ENCODE results near the gene DYNLT2. TPM values are rescaled to one million over a fixed set of nuclear protein-coding genes. Genes with fewer than 3 reads are reported as not detected.
A peak's percentile ranks its signal among the peaks of the same experiment; 100 is the strongest.
"Not testable (repeated sequence)": the region's sequence is repeated elsewhere in the genome, so short reads cannot be mapped to it uniquely, and the experiment has no call there.

DYNLT2 gene
- total RNA-seq, 2 experiments from 2014 or later, result 2.3 to 2.9 TPM

GRCh38 chr6:169719117-169719516 lies 32.3 kb downstream of the DYNLT2 start:
- no peak for DNase-seq
- no peaks in the 10 kb centered on the region for H3K27me3 Mint-ChIP-seq
- POLR2A ChIA-PET, result interaction anchor here (1.0 to 1.3 kb wide), 2 partner anchors 16 to 33 kb away, joined by 3 to 4 read pairs; partner anchors contain the start of genes C6orf120, DYNLT2 and ERMARD
- H3K4me1 Mint-ChIP-seq, result peaks cover 20% of the 10 kb centered on the region
- H3K4me3 Mint-ChIP-seq, result no peak overlapping the region
- no peak overlapping the region for H3K27ac Mint-ChIP-seq
- ATAC-seq (ENCODE audit: low read depth), result no peak
- peaks cover 24% of the 10 kb centered on the region for H3K36me3 Mint-ChIP-seq
- no peaks in the 10 kb centered on the region for H3K9me3 Mint-ChIP-seq

DNA sequence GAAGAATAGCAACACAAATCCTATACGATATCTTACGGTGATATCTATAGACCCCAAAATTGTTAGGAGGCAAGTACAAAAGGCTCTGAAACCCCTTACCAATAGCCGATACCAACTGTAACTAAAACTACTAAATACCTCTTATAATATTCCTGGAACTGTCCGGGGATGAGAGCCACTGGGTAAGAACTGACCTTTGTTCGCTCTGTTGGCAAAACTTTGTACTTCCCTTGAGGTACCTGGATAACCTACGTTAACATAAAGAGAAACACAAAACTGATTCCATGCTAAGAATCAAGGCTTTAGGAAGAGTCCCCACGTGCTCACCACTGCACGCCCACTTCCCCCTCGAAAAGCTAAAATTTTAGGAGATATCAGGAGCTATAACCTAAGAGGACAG lies 36.8 kb downstream of the DYNLT2 start:
- no peak for DNase-seq
- POLR2A ChIA-PET, result no interaction called here
- Mint-ChIP-seq H3K9me3 (no peaks in the 10 kb centered on the region), H3K36me3 (peaks cover 16% of the 10 kb centered on the region), H3K27ac (no peak overlapping the region), H3K27me3 (no peaks in the 10 kb centered on the region), H3K4me3 (no peak overlapping the region), H3K4me1 (peaks cover 5% of the 10 kb centered on the region)
- ATAC-seq (ENCODE audit: low read depth), result no peak

GRCh38 chr6:169714178-169714577 lies 37.2 kb downstream of the DYNLT2 start:
- Mint-ChIP-seq H3K4me3 (no peak overlapping the region), H3K36me3 (peaks cover 12% of the 10 kb centered on the region), H3K9me3 (no peaks in the 10 kb centered on the region), H3K4me1 (peaks cover under 1% of the 10 kb centered on the region), H3K27ac (no peak overlapping the region), H3K27me3 (no peaks in the 10 kb centered on the region)
- DNase-seq (no peak), ATAC-seq (ENCODE audit: low read depth) (no peak)
- POLR2A ChIA-PET, result interaction anchor here (0.7 kb wide), 1 partner anchor 864 kb away, joined by 4 read pairs; no protein-coding TSS in a partner anchor

DNA sequence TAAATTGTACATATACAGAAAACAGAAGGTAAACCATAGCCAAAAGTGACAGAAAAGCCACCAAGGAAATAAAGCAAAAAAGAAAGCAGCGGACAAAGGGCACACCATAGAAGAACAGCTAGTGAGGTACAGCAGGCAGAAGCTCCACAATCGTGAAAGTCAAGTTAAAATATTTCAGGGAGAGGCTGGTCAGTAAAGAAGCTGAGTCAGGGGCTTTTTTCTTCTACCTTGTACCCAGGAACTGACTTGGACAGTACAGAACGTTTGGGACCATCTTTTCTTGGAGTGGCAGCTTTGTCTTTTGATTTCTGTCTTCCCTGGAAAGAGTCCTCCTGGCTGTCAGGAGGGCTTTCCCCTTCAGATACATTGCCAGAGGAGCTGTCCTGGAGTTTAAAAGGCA lies 41.4 kb downstream of the DYNLT2 start:
- Mint-ChIP-seq H3K27ac (no peak overlapping the region), H3K36me3 (peaks cover 6% of the 10 kb centered on the region), H3K9me3 (no peaks in the 10 kb centered on the region), H3K27me3 (no peaks in the 10 kb centered on the region), H3K4me3 (no peak overlapping the region), H3K4me1 (peaks cover 6% of the 10 kb centered on the region)
- DNase-seq (no peak), ATAC-seq (ENCODE audit: low read depth) (no peak)
- POLR2A ChIA-PET, result interaction anchor here (0.7 to 0.9 kb wide), 2 partner anchors 42 to 99 kb away, joined by 3 read pairs; partner anchors contain the start of genes DYNLT2 and ERMARD

DNA sequence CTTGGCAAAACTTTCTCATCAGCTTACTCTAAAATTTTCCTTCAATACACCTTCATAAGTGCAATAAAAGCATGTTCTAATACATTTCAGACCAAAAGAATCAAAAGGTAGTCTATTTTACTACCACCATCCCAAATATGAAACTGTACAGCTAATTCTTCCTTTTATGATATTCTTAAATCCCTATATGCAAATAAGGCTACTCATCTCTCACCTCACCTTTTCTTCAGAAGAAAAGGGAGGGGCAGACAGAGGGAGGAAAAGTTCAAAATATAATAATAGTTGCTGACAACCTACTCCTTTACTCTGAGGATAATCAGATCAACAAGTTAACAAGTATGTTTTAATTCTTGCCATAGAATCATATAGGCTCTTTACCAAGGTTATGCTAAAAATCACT lies 42.1 kb downstream of the DYNLT2 start:
- no peak overlapping the region for H3K4me3 Mint-ChIP-seq

GRCh38 chr6:169707772-169708171 lies 43.6 kb downstream of the DYNLT2 start:
- Mint-ChIP-seq H3K36me3 (peaks cover 9% of the 10 kb centered on the region), H3K9me3 (no peaks in the 10 kb centered on the region), H3K4me3 (no peak overlapping the region), H3K27me3 (no peaks in the 10 kb centered on the region), H3K4me1 (peaks cover 24% of the 10 kb centered on the region), H3K27ac (no peak overlapping the region)
- DNase-seq, result no peak
- POLR2A ChIA-PET, result no interaction called here
- no peak for ATAC-seq (ENCODE audit: low read depth)

More for the DNA sequence above, 42.1 kb downstream of the DYNLT2 start:
- H3K27ac Mint-ChIP-seq, result no peak overlapping the region
- POLR2A ChIA-PET, result interaction anchor here (0.9 kb wide), 1 partner anchor 43 kb away, joined by 3 read pairs; the partner anchor contains the start of genes DYNLT2 and ERMARD
- H3K9me3 Mint-ChIP-seq, result no peaks in the 10 kb centered on the region
- ATAC-seq (ENCODE audit: low read depth) (no peak), DNase-seq (no peak)
- H3K27me3 Mint-ChIP-seq, result no peaks in the 10 kb centered on the region
- H3K36me3 Mint-ChIP-seq, result peaks cover 4% of the 10 kb centered on the region
- H3K4me1 Mint-ChIP-seq, result peaks cover 12% of the 10 kb centered on the region

DNA sequence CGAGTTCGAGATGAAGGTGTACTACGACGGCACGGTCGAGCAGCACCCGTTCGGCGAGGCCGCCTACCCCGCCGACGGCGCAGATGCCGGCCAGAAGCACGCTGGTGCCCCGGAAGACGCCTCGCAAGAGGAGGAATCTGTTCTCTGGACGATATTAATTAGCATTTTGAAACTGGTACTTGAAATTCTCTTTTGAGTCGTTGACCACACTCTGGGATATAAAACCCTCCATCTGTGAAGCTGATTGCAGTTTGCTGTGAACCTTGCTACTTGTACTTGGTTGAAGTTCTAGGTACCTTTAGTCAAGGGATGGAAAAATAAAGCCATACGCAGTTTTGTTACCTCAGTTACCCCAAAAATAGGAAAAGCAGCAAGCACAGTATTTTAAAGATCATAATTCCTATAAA lies 48.5 kb downstream of the DYNLT2 start:
- Mint-ChIP-seq H3K27me3 (no peaks in the 10 kb centered on the region), H3K36me3 (peaks cover 11% of the 10 kb centered on the region), H3K4me1 (peaks cover 40% of the 10 kb centered on the region), H3K4me3 (peak overlapping the region; percentile 88), H3K9me3 (no peaks in the 10 kb centered on the region), H3K27ac (peak overlapping the region; percentile 86)
- ATAC-seq (ENCODE audit: low read depth) (peak; percentile 12), DNase-seq (no peak)
- POLR2A ChIA-PET, result interaction anchor here (0.6 to 3.6 kb wide), 13 partner anchors 9 to 587 kb away, joined by 3 to 36 read pairs (median 5); partner anchors contain the start of genes DYNLT2, ERMARD and PHF10

- Mint-ChIP-seq H3K27me3 (no peaks in the 10 kb centered on the region), H3K36me3 (peaks cover 15% of the 10 kb centered on the region), H3K9me3 (no peaks in the 10 kb centered on the region), H3K4me1 (peaks cover 39% of the 10 kb centered on the region), H3K27ac (peak within 1 kb of the TSS; percentile 86), H3K4me3 (peak within 1 kb of the TSS; percentile 88)
- peak; percentile 95 for DNase-seq
- POLR2A ChIA-PET, result interaction anchor here (0.6 to 3.6 kb wide), 15 partner anchors 10 to 882 kb away, joined by 3 to 36 read pairs (median 5); partner anchors contain the start of genes DYNLT2, ERMARD, PDCD2 and PHF10
- peak; percentile 91 for ATAC-seq (ENCODE audit: low read depth)
These were observed 49.2 kb downstream of the DYNLT2 start, which contains the start of the genes C6orf120 and WDR27 for GRCh38 chr6:169701954-169702839. TSS of gene C6orf120 (plus strand) at chr6:169702126. CDS start at chr6:169702460, 334 bp downstream. TSS of gene WDR27 (minus strand) at chr6:169702029. CDS start at chr6:169689005, 13,024 bp downstream.

DNA sequence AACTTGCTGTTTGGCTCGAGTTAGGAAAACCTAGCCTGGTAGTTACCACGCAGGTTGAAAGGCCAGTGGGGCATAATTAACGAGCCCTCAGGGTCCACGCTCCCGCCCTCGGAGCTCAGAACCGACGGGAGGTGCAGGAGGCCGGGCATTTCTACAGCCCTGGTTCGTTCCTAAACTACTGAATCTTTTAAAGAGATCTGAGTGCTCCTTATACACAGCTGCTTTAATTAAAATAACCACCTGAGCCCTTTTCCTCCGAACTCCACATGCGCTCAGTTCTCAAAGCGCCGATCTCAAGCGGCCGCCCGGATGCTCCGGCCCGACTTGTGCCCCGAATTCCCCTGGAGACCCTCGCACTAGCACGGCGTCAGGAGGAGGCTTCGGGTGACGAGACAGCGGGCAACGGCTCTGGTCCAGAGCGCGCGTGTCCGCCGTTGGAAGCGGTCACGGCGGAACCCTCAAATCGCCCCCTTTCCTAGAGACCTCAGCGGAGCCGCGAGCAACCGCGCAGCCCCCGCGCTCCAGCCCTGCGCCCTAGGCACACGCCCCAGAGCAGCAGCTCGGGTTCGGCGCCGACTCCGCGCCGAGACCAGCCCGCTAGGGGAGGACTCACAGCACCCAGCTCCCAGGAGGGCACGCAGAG lies 49.9 kb downstream of the DYNLT2 start:
- Mint-ChIP-seq H3K9me3 (no peaks in the 10 kb centered on the region), H3K4me3 (peak overlapping the region; percentile 87), H3K27ac (peak overlapping the region; percentile 80), H3K4me1 (peaks cover 37% of the 10 kb centered on the region), H3K27me3 (no peaks in the 10 kb centered on the region), H3K36me3 (peaks cover 15% of the 10 kb centered on the region)
- POLR2A ChIA-PET, result interaction anchor here (0.8 to 3.6 kb wide), 12 partner anchors 10 to 883 kb away, joined by 3 to 36 read pairs (median 6); partner anchors contain the start of genes DYNLT2, ERMARD, PDCD2 and PHF10
- DNase-seq (no peak), ATAC-seq (ENCODE audit: low read depth) (no peak)

DNA sequence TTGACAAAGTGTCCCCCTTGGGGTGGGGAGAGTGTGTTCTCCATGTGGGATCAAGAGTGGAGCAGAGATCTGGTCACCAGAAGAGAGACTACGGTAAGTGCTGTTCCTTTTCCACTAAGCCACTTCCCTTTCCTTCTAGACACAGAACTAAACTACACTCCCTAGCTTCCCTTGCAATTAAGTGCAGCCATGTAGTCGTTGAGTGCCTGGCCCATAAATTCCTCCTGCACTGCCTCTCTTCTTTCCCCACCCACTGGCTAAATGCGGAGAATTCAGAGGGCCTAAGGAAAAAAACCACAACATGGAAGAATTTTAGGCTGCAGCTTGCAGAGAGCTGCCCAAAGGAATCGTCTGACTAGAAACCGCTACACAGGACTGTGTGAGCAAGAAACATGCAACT lies 51.1 kb downstream of the DYNLT2 start:
- peaks cover 4% of the 10 kb centered on the region for H3K9me3 Mint-ChIP-seq
- POLR2A ChIA-PET, result interaction anchor here (1.6 to 3.6 kb wide), 2 partner anchors 51 to 170 kb away, joined by 3 to 36 read pairs; partner anchors contain the start of genes DYNLT2 and ERMARD
- no peaks in the 10 kb centered on the region for H3K27me3 Mint-ChIP-seq
- peak overlapping the region; percentile 87 for H3K4me3 Mint-ChIP-seq
- no peak for ATAC-seq (ENCODE audit: low read depth)
- H3K27ac Mint-ChIP-seq, result no peak overlapping the region
- no peak for DNase-seq
- peaks cover 36% of the 10 kb centered on the region for H3K4me1 Mint-ChIP-seq
- H3K36me3 Mint-ChIP-seq, result peaks cover 15% of the 10 kb centered on the region

GRCh38 chr6:169697115-169697514 lies 54.3 kb downstream of the DYNLT2 start:
- H3K9me3 Mint-ChIP-seq; H3K27ac Mint-ChIP-seq; H3K27me3 Mint-ChIP-seq; POLR2A ChIA-PET; DNase-seq; ATAC-seq (ENCODE audit: low read depth); H3K4me3 Mint-ChIP-seq: not testable (repeated sequence)
- H3K36me3 Mint-ChIP-seq, result peaks cover 21% of the 10 kb centered on the region
- H3K4me1 Mint-ChIP-seq, result peaks cover 15% of the 10 kb centered on the region

- ATAC-seq (ENCODE audit: low read depth) (no peak), DNase-seq (no peak)
- Mint-ChIP-seq H3K27me3 (no peaks in the 10 kb centered on the region), H3K4me1 (peaks cover 8% of the 10 kb centered on the region), H3K27ac (no peak overlapping the region), H3K36me3 (peaks cover 26% of the 10 kb centered on the region), H3K9me3 (peaks cover 7% of the 10 kb centered on the region), H3K4me3 (no peak overlapping the region)
- POLR2A ChIA-PET, result no interaction called here
These were observed 56.2 kb downstream of the DYNLT2 start for GRCh38 chr6:169695131-169695530.

- DNase-seq, result no peak
- POLR2A ChIA-PET, result no interaction called here
- H3K36me3 Mint-ChIP-seq, result peaks cover 33% of the 10 kb centered on the region
- peaks cover 8% of the 10 kb centered on the region for H3K9me3 Mint-ChIP-seq
- H3K4me3 Mint-ChIP-seq, result no peak overlapping the region
- no peaks in the 10 kb centered on the region for H3K4me1 Mint-ChIP-seq
- ATAC-seq (ENCODE audit: low read depth), result no peak
- no peak overlapping the region for H3K27ac Mint-ChIP-seq
- H3K27me3 Mint-ChIP-seq, result no peaks in the 10 kb centered on the region
These were observed 58.9 kb downstream of the DYNLT2 start for GRCh38 chr6:169692516-169692915.
